SK-N-SH treated with all-trans-retinoic acid at 6 μM for 48 hours (cell line): ENCODE results near the gene TEP1.
"Not testable (repeated sequence)": the region's sequence is repeated elsewhere in the genome, so short reads cannot be mapped to it uniquely, and the experiment has no call there.

Source experiments
- ARNTL ChIP-seq: fragments of 450-650 bp; formaldehyde crosslinking; IDR thresholded peaks from 2 replicates; pipeline ENCODE4 v1.5.0; 2020; ENCODE audit warnings: low read depth, mild to moderate bottlenecking, moderate library complexity, borderline replicate concordance
- CSDC2 ChIP-seq: fragments of 250-450 bp; sonication (Bioruptor Pico); IDR thresholded peaks from 2 replicates; pipeline ENCODE4 v1.5.0; 2020; ENCODE audit warnings: mild to moderate bottlenecking, moderate library complexity
- ESRRG ChIP-seq: fragments of 250-450 bp; sonication (Bioruptor Pico); IDR thresholded peaks from 2 replicates; pipeline ENCODE4 v1.6.1; 2021; ENCODE audit warnings: mild to moderate bottlenecking
- GLIS3 ChIP-seq: fragments of 250-450 bp; sonication (Bioruptor Pico); IDR thresholded peaks from 2 replicates; pipeline ENCODE4 v1.5.0; 2020; ENCODE audit warnings: mild to moderate bottlenecking, moderate library complexity
- OSR1 ChIP-seq: fragments of 250-450 bp; sonication (Bioruptor Pico); IDR thresholded peaks from 2 replicates; pipeline ENCODE4 v1.8.0; 2022; ENCODE audit warnings: moderate library complexity, mild to moderate bottlenecking, inconsistent platforms
- ZFP3 ChIP-seq: fragments of 250-450 bp; sonication (Bioruptor Pico); IDR thresholded peaks from 2 replicates; pipeline ENCODE4 v1.5.0; 2020; ENCODE audit warnings: mild to moderate bottlenecking, moderate library complexity
- ZFP30 ChIP-seq: fragments of 450-650 bp; formaldehyde crosslinking; IDR thresholded peaks from 2 replicates; pipeline ENCODE4 v1.5.0; 2022; ENCODE audit warnings: mild to moderate bottlenecking, moderate library complexity
- ZNF8 ChIP-seq: fragments of 450-650 bp; formaldehyde crosslinking; IDR thresholded peaks from 2 replicates; pipeline ENCODE4 v1.5.0; 2020; ENCODE audit warnings: mild to moderate bottlenecking, moderate library complexity
- TF ChIP-seq, protein P1 (sequence below): fragments of 250-450 bp; sonication (Bioruptor Pico); IDR thresholded peaks from 2 replicates; pipeline ENCODE4 v1.5.1; 2020; ENCODE audit warnings: low read depth, mild to moderate bottlenecking, moderate library complexity
- TF ChIP-seq, protein P2 (sequence below): fragments of 250-450 bp; sonication (Bioruptor Pico); IDR thresholded peaks from 2 replicates; pipeline ENCODE4 v1.8.0; 2020; ENCODE audit warnings: mild to moderate bottlenecking, moderate library complexity, borderline replicate concordance
- TF ChIP-seq, protein P3 (sequence below): fragments of 250-450 bp; sonication (Bioruptor Pico); IDR thresholded peaks from 2 replicates; pipeline ENCODE4 v1.8.0; 2021; ENCODE audit warnings: low read depth, mild to moderate bottlenecking, moderate library complexity, borderline replicate concordance

DNA sequence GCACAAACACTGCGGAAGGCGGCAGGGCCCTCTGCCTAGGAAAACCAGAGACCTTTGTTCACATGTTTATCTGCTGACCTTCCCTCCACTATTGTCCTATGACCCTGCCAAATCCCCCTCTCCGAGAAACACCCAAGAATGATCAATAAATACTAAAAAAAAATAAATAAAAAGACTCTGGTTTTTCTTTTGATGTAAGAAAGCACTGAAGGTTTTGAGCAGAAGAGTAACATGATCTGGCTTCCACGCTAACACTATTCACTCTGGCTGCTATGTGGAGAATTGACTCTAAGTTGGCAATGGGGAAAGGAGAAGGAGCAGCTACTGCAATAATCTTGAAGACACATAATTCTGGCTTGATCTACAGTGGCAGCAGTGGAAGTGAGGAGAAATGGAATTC lies 30.3 kb upstream of the TEP1 start:
- not testable (repeated sequence) for TF ChIP-seq ESRRG (CRISPR knock-in tag); ZFP3; ZFP30 (CRISPR knock-in tag); ARNTL; CSDC2; ZNF8 (CRISPR knock-in tag); GLIS3 (CRISPR knock-in tag); OSR1 (CRISPR knock-in tag)
- TF ChIP-seq, protein P1, sequence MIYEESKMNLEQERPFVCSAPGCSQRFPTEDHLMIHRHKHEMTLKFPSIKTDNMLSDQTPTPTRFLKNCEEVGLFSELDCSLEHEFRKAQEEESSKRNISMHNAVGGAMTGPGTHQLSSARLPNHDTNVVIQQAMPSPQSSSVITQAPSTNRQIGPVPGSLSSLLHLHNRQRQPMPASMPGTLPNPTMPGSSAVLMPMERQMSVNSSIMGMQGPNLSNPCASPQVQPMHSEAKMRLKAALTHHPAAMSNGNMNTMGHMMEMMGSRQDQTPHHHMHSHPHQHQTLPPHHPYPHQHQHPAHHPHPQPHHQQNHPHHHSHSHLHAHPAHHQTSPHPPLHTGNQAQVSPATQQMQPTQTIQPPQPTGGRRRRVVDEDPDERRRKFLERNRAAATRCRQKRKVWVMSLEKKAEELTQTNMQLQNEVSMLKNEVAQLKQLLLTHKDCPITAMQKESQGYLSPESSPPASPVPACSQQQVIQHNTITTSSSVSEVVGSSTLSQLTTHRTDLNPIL = not testable (repeated sequence)
- TF ChIP-seq, protein P2, sequence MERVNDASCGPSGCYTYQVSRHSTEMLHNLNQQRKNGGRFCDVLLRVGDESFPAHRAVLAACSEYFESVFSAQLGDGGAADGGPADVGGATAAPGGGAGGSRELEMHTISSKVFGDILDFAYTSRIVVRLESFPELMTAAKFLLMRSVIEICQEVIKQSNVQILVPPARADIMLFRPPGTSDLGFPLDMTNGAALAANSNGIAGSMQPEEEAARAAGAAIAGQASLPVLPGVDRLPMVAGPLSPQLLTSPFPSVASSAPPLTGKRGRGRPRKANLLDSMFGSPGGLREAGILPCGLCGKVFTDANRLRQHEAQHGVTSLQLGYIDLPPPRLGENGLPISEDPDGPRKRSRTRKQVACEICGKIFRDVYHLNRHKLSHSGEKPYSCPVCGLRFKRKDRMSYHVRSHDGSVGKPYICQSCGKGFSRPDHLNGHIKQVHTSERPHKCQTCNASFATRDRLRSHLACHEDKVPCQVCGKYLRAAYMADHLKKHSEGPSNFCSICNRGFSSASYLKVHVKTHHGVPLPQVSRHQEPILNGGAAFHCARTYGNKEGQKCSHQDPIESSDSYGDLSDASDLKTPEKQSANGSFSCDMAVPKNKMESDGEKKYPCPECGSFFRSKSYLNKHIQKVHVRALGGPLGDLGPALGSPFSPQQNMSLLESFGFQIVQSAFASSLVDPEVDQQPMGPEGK (CRISPR knock-in tag) = not testable (repeated sequence)
- TF ChIP-seq, protein P3, sequence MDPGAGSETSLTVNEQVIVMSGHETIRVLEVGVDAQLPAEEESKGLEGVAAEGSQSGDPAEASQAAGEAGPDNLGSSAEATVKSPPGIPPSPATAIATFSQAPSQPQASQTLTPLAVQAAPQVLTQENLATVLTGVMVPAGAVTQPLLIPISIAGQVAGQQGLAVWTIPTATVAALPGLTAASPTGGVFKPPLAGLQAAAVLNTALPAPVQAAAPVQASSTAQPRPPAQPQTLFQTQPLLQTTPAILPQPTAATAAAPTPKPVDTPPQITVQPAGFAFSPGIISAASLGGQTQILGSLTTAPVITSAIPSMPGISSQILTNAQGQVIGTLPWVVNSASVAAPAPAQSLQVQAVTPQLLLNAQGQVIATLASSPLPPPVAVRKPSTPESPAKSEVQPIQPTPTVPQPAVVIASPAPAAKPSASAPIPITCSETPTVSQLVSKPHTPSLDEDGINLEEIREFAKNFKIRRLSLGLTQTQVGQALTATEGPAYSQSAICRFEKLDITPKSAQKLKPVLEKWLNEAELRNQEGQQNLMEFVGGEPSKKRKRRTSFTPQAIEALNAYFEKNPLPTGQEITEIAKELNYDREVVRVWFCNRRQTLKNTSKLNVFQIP = not testable (repeated sequence)
